Fibroblast of lung (primary cell): Measurements from ENCODE around the gene VPS35L.

Experiments used
- EZH2 ChIP-seq: IDR thresholded peaks from 2 replicates; pipeline ENCODE4 v1.5.1; 2012; ENCODE audit warnings: low read length, control low read depth, mild to moderate bottlenecking; ENCODE audit errors: missing control alignments
- TF ChIP-seq, protein P1 (sequence below), 2 donors: IDR thresholded peaks in 1 of 2; conservative IDR thresholded peaks in 1 of 2; 1 replicate in 1 of 2; 2 replicates in 1 of 2; pipeline ENCODE4 v1.5.1; 2011 to 2012; ENCODE audit warnings: low read length in 2 of 2, control low read depth in 1 of 2, inconsistent platforms in 1 of 2, low read depth in 1 of 2, mild to moderate bottlenecking in 1 of 2

- TF ChIP-seq, protein P1, sequence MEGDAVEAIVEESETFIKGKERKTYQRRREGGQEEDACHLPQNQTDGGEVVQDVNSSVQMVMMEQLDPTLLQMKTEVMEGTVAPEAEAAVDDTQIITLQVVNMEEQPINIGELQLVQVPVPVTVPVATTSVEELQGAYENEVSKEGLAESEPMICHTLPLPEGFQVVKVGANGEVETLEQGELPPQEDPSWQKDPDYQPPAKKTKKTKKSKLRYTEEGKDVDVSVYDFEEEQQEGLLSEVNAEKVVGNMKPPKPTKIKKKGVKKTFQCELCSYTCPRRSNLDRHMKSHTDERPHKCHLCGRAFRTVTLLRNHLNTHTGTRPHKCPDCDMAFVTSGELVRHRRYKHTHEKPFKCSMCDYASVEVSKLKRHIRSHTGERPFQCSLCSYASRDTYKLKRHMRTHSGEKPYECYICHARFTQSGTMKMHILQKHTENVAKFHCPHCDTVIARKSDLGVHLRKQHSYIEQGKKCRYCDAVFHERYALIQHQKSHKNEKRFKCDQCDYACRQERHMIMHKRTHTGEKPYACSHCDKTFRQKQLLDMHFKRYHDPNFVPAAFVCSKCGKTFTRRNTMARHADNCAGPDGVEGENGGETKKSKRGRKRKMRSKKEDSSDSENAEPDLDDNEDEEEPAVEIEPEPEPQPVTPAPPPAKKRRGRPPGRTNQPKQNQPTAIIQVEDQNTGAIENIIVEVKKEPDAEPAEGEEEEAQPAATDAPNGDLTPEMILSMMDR (conservative IDR thresholded peaks at IDR 0.05 in 1 of 2, IDR thresholded peaks at IDR 0.05 in 1 of 2; ENCODE audit: low read depth in 1 of 2, low read length in 2 of 2), result peak in 1 of 2 donors; percentile 16
- no peak for TF ChIP-seq EZH2
These were observed 162.5 kb downstream of the VPS35L start, which contains the start of the genes IQCK and KNOP1 for GRCh38 chr16:19717741-19718623.
